HEK293 (cell line): Measurements from ENCODE around the gene SPP2.

Source experiments
- ZBTB17 ChIP-seq: fragments of 450-650 bp; formaldehyde crosslinking; IDR thresholded peaks from 2 replicates; pipeline ENCODE4 v1.5.1; 2016; ENCODE audit warnings: missing biosample characterization, missing genetic modification characterization
- TF ChIP-seq, protein P1 (sequence below): fragments of 450-650 bp; formaldehyde crosslinking; IDR thresholded peaks from 2 replicates; pipeline ENCODE4 v1.5.1; 2016; ENCODE audit warnings: missing biosample characterization, missing genetic modification characterization

DNA sequence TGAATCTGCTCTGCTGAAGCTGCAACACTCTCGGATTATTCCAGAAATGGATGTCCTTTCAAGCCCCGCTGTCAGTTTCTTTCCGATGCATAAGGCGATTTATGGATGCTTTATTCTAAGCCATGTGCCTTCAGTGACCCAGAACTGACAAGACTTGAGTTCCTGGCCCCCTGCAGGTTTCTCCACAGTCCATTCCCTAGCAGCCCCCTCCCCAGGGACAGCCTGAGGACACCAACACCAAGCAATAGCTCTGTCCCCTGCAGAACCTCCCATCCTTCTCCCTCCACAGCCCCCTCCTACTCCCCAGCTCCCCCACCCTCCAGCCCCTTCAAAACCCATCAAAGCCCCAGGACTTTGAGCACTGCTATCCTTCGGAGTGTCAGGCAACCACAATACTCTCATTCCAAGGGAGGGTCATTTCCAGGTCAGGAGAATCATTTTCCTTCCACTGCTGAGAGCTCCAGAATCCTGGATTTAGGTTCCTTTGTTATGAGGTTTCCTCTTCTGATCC lies 24.6 kb upstream of the SPP2 start:
- TF ChIP-seq ZBTB17 (tag by site-specific recombination) = no peak
- TF ChIP-seq, protein P1, sequence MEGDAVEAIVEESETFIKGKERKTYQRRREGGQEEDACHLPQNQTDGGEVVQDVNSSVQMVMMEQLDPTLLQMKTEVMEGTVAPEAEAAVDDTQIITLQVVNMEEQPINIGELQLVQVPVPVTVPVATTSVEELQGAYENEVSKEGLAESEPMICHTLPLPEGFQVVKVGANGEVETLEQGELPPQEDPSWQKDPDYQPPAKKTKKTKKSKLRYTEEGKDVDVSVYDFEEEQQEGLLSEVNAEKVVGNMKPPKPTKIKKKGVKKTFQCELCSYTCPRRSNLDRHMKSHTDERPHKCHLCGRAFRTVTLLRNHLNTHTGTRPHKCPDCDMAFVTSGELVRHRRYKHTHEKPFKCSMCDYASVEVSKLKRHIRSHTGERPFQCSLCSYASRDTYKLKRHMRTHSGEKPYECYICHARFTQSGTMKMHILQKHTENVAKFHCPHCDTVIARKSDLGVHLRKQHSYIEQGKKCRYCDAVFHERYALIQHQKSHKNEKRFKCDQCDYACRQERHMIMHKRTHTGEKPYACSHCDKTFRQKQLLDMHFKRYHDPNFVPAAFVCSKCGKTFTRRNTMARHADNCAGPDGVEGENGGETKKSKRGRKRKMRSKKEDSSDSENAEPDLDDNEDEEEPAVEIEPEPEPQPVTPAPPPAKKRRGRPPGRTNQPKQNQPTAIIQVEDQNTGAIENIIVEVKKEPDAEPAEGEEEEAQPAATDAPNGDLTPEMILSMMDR = no peak
